ENCODE data around the gene HGD.
"Not testable (repeated sequence)": the region's sequence is repeated elsewhere in the genome, so short reads cannot be mapped to it uniquely, and the experiment has no call there.

Gene HGD

GRCh38 chr3:120637851-120638559 lies 44.0 kb downstream of the HGD start:
- DNase-seq (ENCODE audit: low read depth), result no peak

- DNase-seq (ENCODE audit: low read depth), result no peak
Measured at GRCh38 chr3:120636795-120637401, 45.1 kb downstream of the HGD start.

GRCh38 chr3:120634539-120634938 lies 47.5 kb downstream of the HGD start:
- no peak for DNase-seq (ENCODE audit: low read depth)

GRCh38 chr3:120625159-120625586 lies 56.9 kb downstream of the HGD start:
- DNase-seq (ENCODE audit: low read depth), result no peak

- no peak for DNase-seq (ENCODE audit: low read depth)
Measured at GRCh38 chr3:120623727-120624093, 58.3 kb downstream of the HGD start.

GRCh38 chr3:120622870-120623726 lies 58.9 kb downstream of the HGD start:
- no peak for DNase-seq (ENCODE audit: low read depth)

GRCh38 chr3:120622457-120622856 lies 59.6 kb downstream of the HGD start:
- no peak for DNase-seq (ENCODE audit: low read depth)

GRCh38 chr3:120616745-120617144 lies 65.3 kb downstream of the HGD start:
- DNase-seq (ENCODE audit: low read depth), result not testable (repeated sequence)

- DNase-seq (ENCODE audit: low read depth), result no peak
Measured at GRCh38 chr3:120615847-120616609, 66.0 kb downstream of the HGD start.

- DNase-seq (ENCODE audit: low read depth), result no peak
Measured at GRCh38 chr3:120614765-120615164, 67.3 kb downstream of the HGD start.

GRCh38 chr3:120608506-120608905 lies 73.5 kb downstream of the HGD start:
- no peak for DNase-seq (ENCODE audit: low read depth)

GRCh38 chr3:120604784-120605183 lies 77.3 kb downstream of the HGD start:
- DNase-seq (ENCODE audit: low read depth), result no peak

GRCh38 chr3:120604382-120604781 lies 77.7 kb downstream of the HGD start:
- no peak for DNase-seq (ENCODE audit: low read depth)

GRCh38 chr3:120602682-120603081 lies 79.4 kb downstream of the HGD start:
- DNase-seq (ENCODE audit: low read depth), result no peak

GRCh38 chr3:120601554-120601953 lies 80.5 kb downstream of the HGD start:
- DNase-seq (ENCODE audit: low read depth), result no peak

- no peak for DNase-seq (ENCODE audit: low read depth)
Measured at GRCh38 chr3:120599211-120599610, 82.8 kb downstream of the HGD start.

GRCh38 chr3:120597445-120598049 lies 84.5 kb downstream of the HGD start:
- no peak for DNase-seq (ENCODE audit: low read depth)

- DNase-seq (ENCODE audit: low read depth), result no peak
Measured at GRCh38 chr3:120596853-120597223, 85.2 kb downstream of the HGD start.

GRCh38 chr3:120596116-120596852 lies 85.8 kb downstream of the HGD start, which contains the start of gene NDUFB4:
TSS of gene NDUFB4 (plus strand) at chr3:120596336. CDS start at chr3:120596360, 24 bp downstream.
- DNase-seq (ENCODE audit: low read depth), result peak; percentile 95

- no peak for DNase-seq (ENCODE audit: low read depth)
Measured at GRCh38 chr3:120595788-120596115, 86.3 kb downstream of the HGD start.

- no peak for DNase-seq (ENCODE audit: low read depth)
Measured at GRCh38 chr3:120587332-120587975, 94.6 kb downstream of the HGD start.

Measured in HS-27A (cell line).